Mesenteric fat pad (tissue), 1 donor: ENCODE measurements around the gene C6orf52. TPM values are rescaled to one million over a fixed set of nuclear protein-coding genes. Genes with fewer than 3 reads are reported as not detected.

Experiments used
- DNase-seq: peaks from one replicate; pipeline ENCODE4 v3.0.0-alpha.2; 2020; ENCODE audit warnings: low spot score
- total RNA-seq: library from RNA; stranded (reverse); fragmentation: NEBNext Ultra II Directional; extraction: Animal tissue kit (Norgen Biotek cat#: 25700); gene quantifications from one replicate; pipeline ENCODE4 v1.2.1, GENCODE V29; 2021
- donor health status: DM: yes; HTN: yes; CAD: no.

The C6orf52 gene
- total RNA-seq, 1 donor from 2014 or later, result 1.1 TPM

- no peak for DNase-seq
Observed at GRCh38 chr6:10658910-10659698, 35.3 kb downstream of the C6orf52 start.

GRCh38 chr6:10655508-10656055 lies 38.8 kb downstream of the C6orf52 start:
- DNase-seq, result no peak

- no peak for DNase-seq
Observed at GRCh38 chr6:10644225-10644624, 50.2 kb downstream of the C6orf52 start.

- no peak for DNase-seq
Observed at GRCh38 chr6:10643201-10643651, 51.2 kb downstream of the C6orf52 start.

GRCh38 chr6:10641528-10641927 lies 52.9 kb downstream of the C6orf52 start:
- DNase-seq, result no peak

GRCh38 chr6:10640412-10640811 lies 54.0 kb downstream of the C6orf52 start:
- DNase-seq, result no peak

- DNase-seq, result no peak
Observed at GRCh38 chr6:10633216-10633615, 61.2 kb downstream of the C6orf52 start.

GRCh38 chr6:10630178-10630577 lies 64.2 kb downstream of the C6orf52 start:
- DNase-seq, result no peak

- no peak for DNase-seq
Observed at GRCh38 chr6:10627800-10628199, 66.6 kb downstream of the C6orf52 start.

- no peak for DNase-seq
Observed at GRCh38 chr6:10626154-10626741, 68.2 kb downstream of the C6orf52 start.

GRCh38 chr6:10624836-10625235 lies 69.6 kb downstream of the C6orf52 start:
- DNase-seq, result no peak

GRCh38 chr6:10621847-10622246 lies 72.6 kb downstream of the C6orf52 start:
- DNase-seq, result no peak

Other genes with a start within 250 kb of the C6orf52 start
- gene GCNT2, start 173.3 kb downstream of the C6orf52 start, total RNA-seq, result 3.0 TPM
- 17.3 TPM for gene PAK1IP1, start 356 bp upstream of the C6orf52 start, total RNA-seq
- gene TMEM14C, start 28.5 kb upstream of the C6orf52 start, total RNA-seq, result 84.8 TPM
- gene TMEM14B, start 53.2 kb upstream of the C6orf52 start, total RNA-seq, result 67.8 TPM
- 0.71 TPM for gene MAK, start 143.9 kb upstream of the C6orf52 start, total RNA-seq
- gene GCM2, start 187.4 kb upstream of the C6orf52 start, total RNA-seq, result not detected
- 0.93 TPM for gene SYCP2L, start 192.4 kb upstream of the C6orf52 start, total RNA-seq